ENCODE data around the gene PLA2G4B.

PLA2G4B gene

DNA sequence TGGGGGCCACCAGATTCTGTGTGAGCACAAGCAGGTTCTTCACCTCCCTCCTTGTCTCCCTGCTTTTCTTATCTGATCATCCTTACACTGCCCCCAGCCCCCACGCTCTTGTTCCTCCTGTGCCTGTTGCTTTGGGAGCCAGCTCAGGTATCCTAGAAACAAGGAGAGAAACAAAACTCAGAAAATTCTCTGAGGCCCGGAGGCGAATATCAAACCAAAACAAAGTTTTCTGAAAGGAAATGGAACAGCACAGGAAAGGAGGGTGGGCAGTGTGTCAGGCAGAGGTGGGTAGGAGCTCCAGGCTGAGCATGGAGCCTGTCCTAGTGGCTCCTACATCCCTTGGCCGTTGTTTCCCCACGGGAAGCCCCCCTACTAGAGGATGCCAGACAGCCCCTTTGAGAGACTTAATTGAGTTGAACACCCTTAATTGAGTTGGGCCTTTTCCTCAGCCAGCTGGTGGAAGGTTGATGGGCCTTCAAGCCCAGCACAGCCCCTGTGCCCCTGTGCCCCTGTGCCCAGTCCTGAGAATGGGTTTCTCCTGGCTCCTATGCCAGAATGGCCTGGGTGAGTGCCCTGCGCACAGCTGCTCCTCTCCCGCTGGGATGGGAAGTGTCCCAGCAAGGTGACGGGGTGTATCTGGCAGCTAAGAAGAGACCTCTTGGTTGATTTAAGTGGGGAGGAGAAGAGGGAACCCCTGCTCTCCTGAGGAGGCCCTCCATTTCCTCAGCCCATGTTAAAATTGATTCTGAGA, 33.6 kb upstream of the PLA2G4B start:
- TF ChIP-seq, protein P1, sequence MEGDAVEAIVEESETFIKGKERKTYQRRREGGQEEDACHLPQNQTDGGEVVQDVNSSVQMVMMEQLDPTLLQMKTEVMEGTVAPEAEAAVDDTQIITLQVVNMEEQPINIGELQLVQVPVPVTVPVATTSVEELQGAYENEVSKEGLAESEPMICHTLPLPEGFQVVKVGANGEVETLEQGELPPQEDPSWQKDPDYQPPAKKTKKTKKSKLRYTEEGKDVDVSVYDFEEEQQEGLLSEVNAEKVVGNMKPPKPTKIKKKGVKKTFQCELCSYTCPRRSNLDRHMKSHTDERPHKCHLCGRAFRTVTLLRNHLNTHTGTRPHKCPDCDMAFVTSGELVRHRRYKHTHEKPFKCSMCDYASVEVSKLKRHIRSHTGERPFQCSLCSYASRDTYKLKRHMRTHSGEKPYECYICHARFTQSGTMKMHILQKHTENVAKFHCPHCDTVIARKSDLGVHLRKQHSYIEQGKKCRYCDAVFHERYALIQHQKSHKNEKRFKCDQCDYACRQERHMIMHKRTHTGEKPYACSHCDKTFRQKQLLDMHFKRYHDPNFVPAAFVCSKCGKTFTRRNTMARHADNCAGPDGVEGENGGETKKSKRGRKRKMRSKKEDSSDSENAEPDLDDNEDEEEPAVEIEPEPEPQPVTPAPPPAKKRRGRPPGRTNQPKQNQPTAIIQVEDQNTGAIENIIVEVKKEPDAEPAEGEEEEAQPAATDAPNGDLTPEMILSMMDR (IDR thresholded peaks at IDR 0.05; ENCODE audit: insufficient read depth, low read length, poor library complexity, severe bottlenecking), result no peak
- peaks cover 4% of the 10 kb centered on the region for H3K36me3 ChIP-seq (ENCODE audit: control insufficient read depth, insufficient read depth, low read length)
- H3K4me3 ChIP-seq (replicated peaks; ENCODE audit: low read depth, low read length), result no peak overlapping the region
- H3K27me3 ChIP-seq (replicated peaks; ENCODE audit: control insufficient read depth, insufficient read depth, low read length), result no peaks in the 10 kb centered on the region
- DNase-seq (ENCODE audit: extremely low read depth, insufficient read length), result no peak

DNA sequence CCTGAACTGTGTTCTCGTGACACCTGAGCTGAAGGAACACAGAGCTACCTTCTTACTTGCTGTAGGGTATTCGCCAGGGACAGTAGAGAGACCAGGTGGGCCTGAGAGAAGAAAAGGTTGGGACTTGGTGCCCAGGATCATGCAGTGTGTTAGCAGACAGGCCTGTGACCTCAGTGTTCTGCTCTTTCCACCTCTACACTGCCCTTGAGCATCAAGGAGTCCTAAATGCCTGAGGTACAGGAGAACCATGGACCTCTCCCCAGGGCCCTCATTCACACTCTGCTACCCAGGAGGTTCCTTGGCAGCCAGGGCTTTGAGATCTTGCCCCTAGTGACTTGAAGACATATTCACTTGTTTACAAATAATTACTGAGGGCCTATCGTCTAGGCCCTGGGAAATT, 32.9 kb upstream of the PLA2G4B start:
- TF ChIP-seq, protein P1 (IDR thresholded peaks at IDR 0.05; ENCODE audit: insufficient read depth, low read length, poor library complexity, severe bottlenecking), result no peak
- H3K36me3 ChIP-seq (ENCODE audit: control insufficient read depth, insufficient read depth, low read length), result peaks cover 2% of the 10 kb centered on the region
- no peak for DNase-seq (ENCODE audit: extremely low read depth, insufficient read length)

DNA sequence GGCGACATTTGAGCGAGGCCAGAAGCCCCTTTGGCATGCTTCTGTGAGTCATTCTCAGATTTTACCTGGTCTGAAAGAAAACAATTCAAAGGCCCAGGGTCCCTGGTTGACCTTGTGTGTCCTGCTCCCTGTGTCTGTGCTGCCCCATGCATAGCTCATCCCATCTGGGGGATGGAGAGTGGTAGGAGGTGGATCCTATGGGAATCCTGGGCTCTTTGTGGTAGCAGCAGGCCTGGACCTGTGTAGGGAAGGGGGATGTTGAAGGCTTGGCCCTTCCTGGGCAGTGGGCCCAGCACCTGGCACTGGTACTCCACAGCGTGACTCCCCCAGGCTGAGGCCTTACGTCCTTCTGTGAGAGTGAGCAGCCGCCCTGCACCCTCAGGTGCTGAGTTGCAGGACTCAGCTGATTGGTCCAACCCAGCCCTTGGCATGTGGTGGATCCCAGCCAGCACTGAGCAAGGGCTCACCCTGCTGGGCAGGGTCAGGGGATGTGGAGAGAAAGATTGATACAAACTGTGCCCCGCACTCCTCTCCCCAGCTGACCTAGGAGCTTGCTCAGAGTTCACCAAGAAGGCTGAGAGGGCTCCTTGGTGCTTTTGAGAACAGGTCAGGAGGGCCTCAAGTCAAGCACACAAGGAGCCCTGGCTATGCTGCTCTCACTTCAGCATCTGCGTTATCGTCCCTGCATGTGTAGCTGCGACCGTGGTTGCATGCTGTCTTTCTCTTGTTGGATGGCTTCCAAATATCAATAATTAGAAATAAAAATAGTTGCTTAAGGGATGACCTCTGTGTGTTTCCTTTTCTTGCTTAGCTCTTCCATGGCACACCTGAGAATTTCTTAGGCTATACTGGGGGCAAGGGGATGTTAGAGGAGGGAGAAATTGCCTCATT, 32.1 kb upstream of the PLA2G4B start:
- no peak overlapping the region for H3K4me3 ChIP-seq (replicated peaks; ENCODE audit: low read depth, low read length)

More for the DNA sequence above, 32.9 kb upstream of the PLA2G4B start:
- H3K4me3 ChIP-seq (replicated peaks; ENCODE audit: low read depth, low read length), result no peak overlapping the region
- no peaks in the 10 kb centered on the region for H3K27me3 ChIP-seq (replicated peaks; ENCODE audit: control insufficient read depth, insufficient read depth, low read length)

DNA sequence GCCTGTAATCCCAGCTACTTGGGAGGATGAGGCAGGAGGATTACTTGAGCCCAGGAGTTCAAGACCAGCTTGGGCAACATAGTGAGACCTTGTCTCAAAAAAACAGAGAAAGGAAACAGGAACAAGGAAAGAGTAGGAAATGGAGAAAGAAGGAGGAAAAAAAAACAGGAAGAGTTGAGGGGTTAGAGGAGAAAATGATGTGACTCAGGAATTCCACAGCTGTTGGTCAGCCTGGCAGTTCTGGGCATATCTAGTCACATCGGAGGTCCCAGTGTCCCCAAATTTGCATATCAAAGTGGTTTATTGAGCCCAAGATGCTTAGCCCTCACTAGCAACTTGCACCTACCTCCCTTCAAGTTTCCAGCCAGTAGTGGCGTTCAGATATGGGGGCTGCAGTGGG, 29.5 kb upstream of the PLA2G4B start:
- H3K36me3 ChIP-seq (ENCODE audit: control insufficient read depth, insufficient read depth, low read length), result peaks cover under 1% of the 10 kb centered on the region
- no peak for DNase-seq (ENCODE audit: extremely low read depth, insufficient read length)
- H3K4me3 ChIP-seq (replicated peaks; ENCODE audit: low read depth, low read length), result no peak overlapping the region
- no peaks in the 10 kb centered on the region for H3K27me3 ChIP-seq (replicated peaks; ENCODE audit: control insufficient read depth, insufficient read depth, low read length)
- TF ChIP-seq, protein P1 (IDR thresholded peaks at IDR 0.05; ENCODE audit: insufficient read depth, low read length, poor library complexity, severe bottlenecking), result no peak

More for the DNA sequence above, 32.1 kb upstream of the PLA2G4B start:
- DNase-seq (ENCODE audit: extremely low read depth, insufficient read length), result no peak
- H3K27me3 ChIP-seq (replicated peaks; ENCODE audit: control insufficient read depth, insufficient read depth, low read length), result no peaks in the 10 kb centered on the region
- no peaks in the 10 kb centered on the region; the same call in 1 of the 2 replicates for H3K36me3 ChIP-seq (ENCODE audit: control insufficient read depth, insufficient read depth, low read length)
- TF ChIP-seq, protein P1 (IDR thresholded peaks at IDR 0.05; ENCODE audit: insufficient read depth, low read length, poor library complexity, severe bottlenecking), result no peak

DNA sequence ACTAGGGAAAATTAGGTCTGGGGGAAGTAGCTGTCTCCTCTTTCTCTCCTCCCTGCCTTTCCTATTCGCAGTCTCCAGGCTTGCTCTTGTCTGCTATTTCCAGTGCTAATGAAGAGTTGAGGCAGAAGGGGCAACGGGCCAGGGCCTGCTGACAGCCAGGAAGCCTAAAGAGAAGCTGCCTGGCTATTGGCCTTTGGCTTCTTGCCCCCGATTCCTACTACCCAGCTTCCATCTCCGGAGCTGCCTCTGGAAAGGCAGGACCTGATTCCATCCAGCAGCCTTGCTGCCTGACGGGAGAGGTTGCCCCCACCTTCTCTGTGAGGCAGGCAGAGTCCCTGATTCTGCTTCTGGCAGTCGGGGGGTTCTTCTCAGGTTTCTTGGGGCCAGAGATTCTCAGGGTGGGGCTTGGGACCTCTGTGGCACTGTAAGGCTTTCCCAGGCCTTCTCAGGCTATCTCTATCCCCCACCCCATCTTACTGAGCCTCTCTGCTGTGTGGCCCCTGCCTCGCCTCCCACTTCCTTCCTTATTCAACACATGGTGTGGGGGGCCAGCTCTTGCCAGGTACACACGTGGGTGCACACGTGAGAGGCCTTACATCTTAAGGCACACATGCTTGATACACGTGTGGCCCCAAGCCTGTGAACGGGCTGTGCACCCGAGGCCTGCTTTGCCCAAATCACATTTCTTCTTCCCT, 29.0 kb upstream of the PLA2G4B start:
- H3K27me3 ChIP-seq (replicated peaks; ENCODE audit: control insufficient read depth, insufficient read depth, low read length), result no peaks in the 10 kb centered on the region
- TF ChIP-seq, protein P1 (IDR thresholded peaks at IDR 0.05; ENCODE audit: insufficient read depth, low read length, poor library complexity, severe bottlenecking), result no peak
- peaks cover 3% of the 10 kb centered on the region for H3K36me3 ChIP-seq (ENCODE audit: control insufficient read depth, insufficient read depth, low read length)
- no peak overlapping the region for H3K4me3 ChIP-seq (replicated peaks; ENCODE audit: low read depth, low read length)
- DNase-seq (ENCODE audit: extremely low read depth, insufficient read length), result no peak
